Heart right ventricle (tissue), 16 donors: ENCODE results near the gene RALY. TPM values are rescaled to one million over a fixed set of nuclear protein-coding genes. Genes with fewer than 3 reads are reported as not detected.
A peak's percentile ranks its signal among the peaks of the same experiment; 100 is the strongest.

Experiments used
- ATAC-seq, 8 donors: fragments of 200-7000 bp; cut with Tn5 transposase; one replicate each; pipeline ENCODE4 v1.9.1; 2020; ENCODE audit warnings: mild to moderate bottlenecking in 8 of 8, moderate library complexity in 8 of 8, moderate number of reproducible peaks in 1 of 8
- DNase-seq, 2 donors: peaks; one replicate each; pipeline ENCODE4 v3.0.0-alpha.2; 2020
- H3K27ac ChIP-seq, 10 donors: fragments of 200-600 bp; sonication (generic) in 2 of 10; one replicate each; pipeline versions ENCODE4 v1.5.0 to v1.8.0; 2020 to 2022; ENCODE audit warnings: mild to moderate bottlenecking in 3 of 10
- H3K27me3 ChIP-seq, 7 donors: fragments of 200-600 bp; one replicate each; pipeline ENCODE4 v1.8.0; 2021 to 2022; ENCODE audit warnings: mild to moderate bottlenecking in 2 of 7
- H3K36me3 ChIP-seq, 9 donors: fragments of 200-600 bp; sonication (generic) in 1 of 9; one replicate each; pipeline versions ENCODE4 v1.5.0 to v1.8.0; 2020 to 2022; ENCODE audit warnings: mild to moderate bottlenecking in 2 of 9
- H3K4me1 ChIP-seq, 9 donors: fragments of 200-600 bp; sonication (generic) in 1 of 9; one replicate each; pipeline versions ENCODE4 v1.5.0 to v1.8.0; 2020 to 2022; ENCODE audit warnings: mild to moderate bottlenecking in 4 of 9
- H3K4me3 ChIP-seq, 10 donors: fragments of 200-600 bp; sonication (generic) in 2 of 10; one replicate each; pipeline versions ENCODE4 v1.5.0 to v1.8.0; 2020 to 2022; ENCODE audit warnings: mild to moderate bottlenecking in 7 of 10, moderate library complexity in 2 of 10
- H3K9me3 ChIP-seq, 11 donors: fragments of 200-600 bp in 10 of 11; sonication (generic) in 2 of 11; one replicate each; pipeline versions ENCODE4 v1.5.0 to v1.8.0; 2013 to 2022; ENCODE audit warnings: mild to moderate bottlenecking in 2 of 11, control low read depth in 1 of 11, moderate library complexity in 1 of 11
- CTCF ChIP-seq, 9 donors: fragments of 200-600 bp; sonication (generic) in 2 of 9; IDR thresholded peaks; one replicate each; pipeline versions ENCODE4 v1.5.0 to v1.8.0; 2021 to 2022; ENCODE audit warnings: antibody characterized with exemption in 9 of 9, mild to moderate bottlenecking in 5 of 9, moderate library complexity in 1 of 9
- WGBS, 2 donors: extraction: QIAGEN DNeasy Blood & Tissue Kit; methylation state at CpG; one replicate each; pipeline ENCODE4 v1.1.7; 2013; ENCODE audit warnings: inconsistent platforms in 1 of 2; 5-methylcytosine and 5-hydroxymethylcytosine counted together
- intact Hi-C, 10 donors: fragments of 100-400 bp; cut with DNase I; formaldehyde crosslinking; loops; one replicate each; pipeline versions ENCODE4 v1.11.1 to v1.14.2; 2022
- polyA plus RNA-seq, 2 donors: library from polyadenylated mRNA; stranded (reverse); fragments of 200-250 nt; gene quantifications; one replicate each; pipeline ENCODE4 v1.2.3, GENCODE V29; 2013
- total RNA-seq, 10 donors: library from RNA; stranded (reverse); fragmentation: NEBNext Ultra II Directional in 3 of 10; extraction: Animal tissue kit (Norgen Biotek cat#: 25700) in 3 of 10; gene quantifications; one replicate each; pipeline versions ENCODE4 v1.2.1 to v1.2.4, GENCODE V29; 2021 to 2023
- donor health status: Arrhythmogenic right ventricular cardiomyopathy.
- donor health status: ischemic (EF 13 %, LVEDD 7.1; RV severe dilation, severe dysfunction).
- donor health status: healthy with polysubstance abuse.
- donor health status: DM: no; HTN: yes; CAD: no.
- donor health status: DM: no; HTN: no; CAD: no.
- donor health status: ischemic (EF 25% LVEDD 6.9; RV normal size, moderate dysfunction).
- donor health status: ischemic (EF 25% LVEDD 5.7; RV mildly dilated, moderate dysfunction).
- donor health status: healthy.
- donor health status: DM: yes; HTN: yes; CAD: no.
- donor health status: Ischemic cardiomyopathy.
- donor health status: ischemic (EF 35%, LVEDD 5.7; RV mildly dilated, moderate dysfunction).
- donor health status: nonischemic (EF 11% LVEDD 7.7; RV severe dilation, severe dysfunction).
- donor health status: DM: yes; HTN: yes; CAD: no.
- donor health status: PGD.
- donor health status: ischemic (EF 29% LVEDD 5.4; RV normal size, mild dysfunction).
- donor health status: nonischemic (EF 23%, LVEDD 6.1; RV moderate dilation, normal function).

Gene RALY
- total and polyA plus RNA-seq, 12 donors: 84.3 to 234 (median 104) TPM

GRCh38 chr20:34017610-34018009 lies 23.9 kb downstream of the RALY start:
- Histone ChIP-seq H3K36me3 (peaks cover 0 to 5% (median 0%) of the 10 kb centered on the region in 9 donors), H3K27ac (no peak overlapping the region), H3K27me3 (no peaks in the 10 kb centered on the region), H3K4me3 (no peak overlapping the region), H3K9me3 (no peaks in the 10 kb centered on the region), H3K4me1 (peaks cover 17 to 78% (median 63%) of the 10 kb centered on the region in 9 donors)
- 95 to 100% methylated on average over 1 of the region's 1 CpG for WGBS, 2 donors
- DNase-seq (no peak), ATAC-seq (no peak)
- intact Hi-C loops: no loop called here
- no peak for TF ChIP-seq CTCF (IDR thresholded peaks at IDR 0.05)

GRCh38 chr20:34018166-34018565 lies 24.5 kb downstream of the RALY start:
- TF ChIP-seq CTCF (IDR thresholded peaks at IDR 0.05): no peak
- intact Hi-C loops: no loop called here
- peaks cover 17 to 78% (median 60%) of the 10 kb centered on the region in 9 donors for H3K4me1 ChIP-seq
- WGBS, 2 donors: 41 to 59% methylated on average over 1 of the region's 1 CpG
- no peaks in the 10 kb centered on the region for H3K27me3 ChIP-seq
- no peak for ATAC-seq
- no peaks in the 10 kb centered on the region for H3K9me3 ChIP-seq
- no peak overlapping the region for H3K27ac ChIP-seq
- H3K36me3 ChIP-seq: peaks cover 0 to 5% (median 0%) of the 10 kb centered on the region in 9 donors
- H3K4me3 ChIP-seq: no peak overlapping the region
- DNase-seq: no peak

GRCh38 chr20:34022151-34022838 lies 28.6 kb downstream of the RALY start:
- Histone ChIP-seq H3K4me1 (peaks cover 27 to 77% (median 67%) of the 10 kb centered on the region in 9 donors), H3K9me3 (no peaks in the 10 kb centered on the region), H3K4me3 (no peak overlapping the region), H3K36me3 (peaks cover 0 to 5% (median 0%) of the 10 kb centered on the region in 9 donors), H3K27ac (no peak overlapping the region), H3K27me3 (no peaks in the 10 kb centered on the region)
- no peak for DNase-seq
- intact Hi-C loops: no loop called here
- no peak for ATAC-seq
- WGBS, 2 donors: 85 to 89% methylated on average over 4 of the region's 4 CpGs
- TF ChIP-seq CTCF (IDR thresholded peaks at IDR 0.05): peak in 5 of 9 donors; percentile 14 to 27 (median 16)

- no peak for ATAC-seq
- 74 to 76% methylated on average over 3 of the region's 3 CpGs for WGBS, 2 donors
- H3K27ac ChIP-seq: no peak overlapping the region
- intact Hi-C loops: no loop called here
- H3K36me3 ChIP-seq: peaks cover 0 to 5% (median 0%) of the 10 kb centered on the region in 9 donors
- no peak overlapping the region for H3K4me3 ChIP-seq
- peaks cover 22 to 76% (median 61%) of the 10 kb centered on the region in 9 donors for H3K4me1 ChIP-seq
- H3K9me3 ChIP-seq: no peaks in the 10 kb centered on the region
- DNase-seq: no peak
- no peaks in the 10 kb centered on the region for H3K27me3 ChIP-seq
- no peak for TF ChIP-seq CTCF (IDR thresholded peaks at IDR 0.05)
Observed at GRCh38 chr20:34022839-34023234, 29.1 kb downstream of the RALY start.
